Glutamatergic neuron (in vitro differentiated cells): Measurements from ENCODE around the gene LDLRAD3. TPM values are rescaled to one million over a fixed set of nuclear protein-coding genes. Genes with fewer than 3 reads are reported as not detected.

Experiments
- DNase-seq: peaks from one replicate; pipeline ENCODE4 v3.0.0; 2022
- H3K27ac Mint-ChIP-seq: one replicate; pipeline ENCODE4 v1.8.0; 2020; ENCODE audit warnings: mild to moderate bottlenecking, mixed read lengths, inconsistent platforms; ENCODE audit not compliant: unreplicated experiment
- H3K27me3 Mint-ChIP-seq: one replicate; pipeline ENCODE4 v1.8.0; 2020; ENCODE audit warnings: mild to moderate bottlenecking, moderate library complexity, mixed read lengths, inconsistent platforms; ENCODE audit not compliant: unreplicated experiment
- H3K36me3 Mint-ChIP-seq: one replicate; pipeline ENCODE4 v1.8.0; 2020; ENCODE audit warnings: mild to moderate bottlenecking, mixed read lengths, inconsistent platforms; ENCODE audit not compliant: unreplicated experiment
- H3K4me1 Mint-ChIP-seq: one replicate; pipeline ENCODE4 v1.8.0; 2020; ENCODE audit warnings: mild to moderate bottlenecking, low read depth, mixed read lengths, inconsistent platforms; ENCODE audit not compliant: unreplicated experiment
- H3K4me3 Mint-ChIP-seq: one replicate; pipeline ENCODE4 v1.8.0; 2020; ENCODE audit warnings: mild to moderate bottlenecking, mixed read lengths, inconsistent platforms; ENCODE audit not compliant: unreplicated experiment
- H3K9me3 Mint-ChIP-seq: one replicate; pipeline ENCODE4 v1.8.0; 2020; ENCODE audit warnings: mild to moderate bottlenecking, moderate library complexity, mixed read lengths, inconsistent platforms; ENCODE audit not compliant: unreplicated experiment
- total RNA-seq: library from RNA; stranded (reverse); fragmentation: NEBNext Ultra II Directional; extraction: Animal tissue kit (Norgen Biotek cat#: 25700); gene quantifications from one replicate; pipeline ENCODE4 v1.2.1, GENCODE V29; 2021; ENCODE audit not compliant: unreplicated experiment
- TF ChIP-seq, protein P1 (sequence below): fragments of 200-600 bp; sonication (generic); IDR thresholded peaks from one replicate; pipeline ENCODE4 v1.5.0; 2021; ENCODE audit not compliant: partially characterized antibody, unreplicated experiment

Gene LDLRAD3
- total RNA-seq, 1 donor from 2014 or later: 59.9 TPM

DNA sequence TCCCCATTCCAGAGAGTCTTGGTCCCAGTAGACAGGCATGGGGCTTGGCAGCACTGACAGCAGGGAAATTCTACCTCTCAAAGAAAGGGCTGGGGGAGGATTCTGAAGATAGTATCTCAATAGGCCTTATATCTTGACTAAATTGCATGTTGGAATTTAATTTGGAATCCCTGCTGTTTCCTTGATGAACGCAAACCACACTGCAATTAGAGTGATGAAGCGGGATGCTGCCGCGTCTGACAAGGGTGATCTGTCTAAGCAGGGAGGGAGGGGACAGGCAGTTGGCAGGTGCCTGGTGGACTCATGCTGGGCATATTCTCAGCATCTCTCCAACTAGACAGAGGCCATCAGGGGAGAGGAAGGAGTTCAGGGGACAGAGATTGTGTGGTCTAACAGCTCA is 296.9 kb downstream of the LDLRAD3 start:
- Mint-ChIP-seq H3K4me3 (no peak overlapping the region), H3K36me3 (peaks cover 6% of the 10 kb centered on the region), H3K27ac (no peak overlapping the region), H3K4me1 (peaks cover 8% of the 10 kb centered on the region), H3K9me3 (no peaks in the 10 kb centered on the region), H3K27me3 (peaks cover 4% of the 10 kb centered on the region)
- no peak for DNase-seq
- TF ChIP-seq, protein P1, sequence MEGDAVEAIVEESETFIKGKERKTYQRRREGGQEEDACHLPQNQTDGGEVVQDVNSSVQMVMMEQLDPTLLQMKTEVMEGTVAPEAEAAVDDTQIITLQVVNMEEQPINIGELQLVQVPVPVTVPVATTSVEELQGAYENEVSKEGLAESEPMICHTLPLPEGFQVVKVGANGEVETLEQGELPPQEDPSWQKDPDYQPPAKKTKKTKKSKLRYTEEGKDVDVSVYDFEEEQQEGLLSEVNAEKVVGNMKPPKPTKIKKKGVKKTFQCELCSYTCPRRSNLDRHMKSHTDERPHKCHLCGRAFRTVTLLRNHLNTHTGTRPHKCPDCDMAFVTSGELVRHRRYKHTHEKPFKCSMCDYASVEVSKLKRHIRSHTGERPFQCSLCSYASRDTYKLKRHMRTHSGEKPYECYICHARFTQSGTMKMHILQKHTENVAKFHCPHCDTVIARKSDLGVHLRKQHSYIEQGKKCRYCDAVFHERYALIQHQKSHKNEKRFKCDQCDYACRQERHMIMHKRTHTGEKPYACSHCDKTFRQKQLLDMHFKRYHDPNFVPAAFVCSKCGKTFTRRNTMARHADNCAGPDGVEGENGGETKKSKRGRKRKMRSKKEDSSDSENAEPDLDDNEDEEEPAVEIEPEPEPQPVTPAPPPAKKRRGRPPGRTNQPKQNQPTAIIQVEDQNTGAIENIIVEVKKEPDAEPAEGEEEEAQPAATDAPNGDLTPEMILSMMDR: no peak

DNA sequence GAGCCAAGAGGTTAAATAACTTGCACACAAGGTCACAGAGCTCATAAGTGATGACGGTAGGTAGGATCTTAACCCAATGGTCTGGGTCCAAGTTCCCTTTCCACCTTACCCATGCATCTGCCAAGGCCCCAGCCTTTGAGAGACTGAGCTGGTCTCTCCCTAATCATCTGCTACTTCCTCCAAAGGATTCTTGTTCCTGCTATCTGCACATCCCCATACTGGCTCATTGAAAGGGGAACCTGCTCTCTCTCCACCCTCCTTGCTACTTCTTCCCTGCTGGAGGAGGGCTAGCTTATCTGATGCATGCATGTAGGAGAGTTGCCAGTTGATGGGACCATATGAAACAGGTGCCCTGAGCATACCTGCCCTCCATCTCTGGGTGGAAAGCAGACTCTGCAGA is 297.6 kb downstream of the LDLRAD3 start:
- Mint-ChIP-seq H3K27ac (no peak overlapping the region), H3K4me3 (no peak overlapping the region), H3K9me3 (no peaks in the 10 kb centered on the region), H3K27me3 (peaks cover 4% of the 10 kb centered on the region), H3K4me1 (peaks cover 8% of the 10 kb centered on the region), H3K36me3 (peaks cover 6% of the 10 kb centered on the region)
- TF ChIP-seq, protein P1: no peak
- DNase-seq: no peak

DNA sequence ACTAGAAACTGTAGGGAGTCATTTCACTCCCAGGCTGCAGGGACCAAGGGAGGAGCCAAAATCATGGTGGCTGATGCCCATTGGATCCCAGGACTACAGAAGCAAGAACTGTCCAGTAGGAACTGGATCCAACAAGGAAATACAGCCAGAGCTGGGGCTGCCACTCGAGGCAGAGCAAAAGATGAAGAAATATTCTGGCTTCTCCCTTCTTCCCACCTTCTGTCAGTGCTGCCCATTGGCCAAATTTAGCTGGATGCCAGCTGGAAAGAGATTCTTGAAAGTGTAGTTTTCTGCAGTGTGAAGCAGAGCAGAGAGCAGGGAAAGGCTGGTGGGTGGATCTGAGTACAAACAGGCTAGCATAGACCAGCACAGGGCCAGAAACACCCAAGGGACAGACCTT is 299.8 kb downstream of the LDLRAD3 start:
- Mint-ChIP-seq H3K27ac (no peak overlapping the region), H3K27me3 (peaks cover 4% of the 10 kb centered on the region), H3K9me3 (no peaks in the 10 kb centered on the region), H3K4me3 (no peak overlapping the region), H3K36me3 (peaks cover 6% of the 10 kb centered on the region), H3K4me1 (peaks cover 8% of the 10 kb centered on the region)
- DNase-seq: no peak
- TF ChIP-seq, protein P1: no peak

DNA sequence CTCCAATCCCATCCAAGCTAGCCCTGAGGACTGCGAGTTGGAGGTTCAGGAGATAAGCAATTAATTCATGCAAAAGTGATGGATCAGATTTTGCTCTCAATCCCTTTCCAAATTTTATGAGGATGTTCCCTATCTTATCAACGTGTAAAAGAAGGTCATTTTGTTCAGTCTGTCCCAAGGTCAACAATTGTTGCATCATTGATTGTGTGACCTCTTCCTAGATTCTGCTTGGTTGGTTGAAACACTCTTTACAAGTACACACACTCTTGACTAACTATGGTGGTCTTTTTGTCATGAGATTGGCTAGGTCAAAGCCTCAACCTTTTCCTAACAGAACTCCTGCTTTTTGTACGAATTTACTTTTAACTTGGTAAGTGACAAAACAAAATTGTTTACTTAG is 303.6 kb downstream of the LDLRAD3 start:
- TF ChIP-seq, protein P1: no peak
- H3K27me3 Mint-ChIP-seq: peaks cover 4% of the 10 kb centered on the region
- DNase-seq: no peak
- H3K27ac Mint-ChIP-seq: no peak overlapping the region
- H3K4me3 Mint-ChIP-seq: no peak overlapping the region
- peaks cover 15% of the 10 kb centered on the region for H3K4me1 Mint-ChIP-seq
- H3K9me3 Mint-ChIP-seq: peaks cover 4% of the 10 kb centered on the region
- peaks cover 16% of the 10 kb centered on the region for H3K36me3 Mint-ChIP-seq

DNA sequence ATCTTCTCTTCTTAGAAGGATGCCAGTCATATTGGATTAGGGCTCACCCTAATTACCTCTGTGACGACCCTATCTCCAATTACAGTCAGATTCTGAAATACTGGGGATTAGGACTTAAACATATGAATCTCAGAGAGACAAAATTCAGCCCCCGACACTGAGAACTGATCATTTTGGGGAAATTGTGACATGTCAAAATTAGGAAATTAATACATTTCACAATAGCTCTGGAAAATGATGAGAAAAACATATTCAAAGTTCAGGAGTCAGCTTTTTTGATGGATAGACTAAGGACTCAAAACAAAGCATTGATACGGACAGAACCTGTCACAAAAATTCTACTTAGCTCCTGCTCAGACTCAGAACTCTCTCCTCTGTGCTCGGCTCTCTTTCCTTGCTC is 304.6 kb downstream of the LDLRAD3 start:
- Mint-ChIP-seq H3K9me3 (peaks cover 12% of the 10 kb centered on the region), H3K36me3 (peaks cover 16% of the 10 kb centered on the region), H3K4me3 (no peak overlapping the region), H3K27me3 (peaks cover 10% of the 10 kb centered on the region), H3K4me1 (peaks cover 18% of the 10 kb centered on the region), H3K27ac (no peak overlapping the region)
- TF ChIP-seq, protein P1: no peak
- no peak for DNase-seq
